Endothelial cell of umbilical vein (primary cell): Measurements from ENCODE around the gene DUOXA1. TPM values are rescaled to one million over a fixed set of nuclear protein-coding genes. Genes with fewer than 3 reads are reported as not detected.

Experiments
- BruUV-seq: library from RNA; stranded (reverse); fragments of 400-500 nt; replicated peaks from 2 replicates; lab custom pipeline; 2021; lab: Mats Ljungman, UMichigan
- CTCF ChIA-PET: fragments of 300-600, 350-600 bp; sonication (Branson Sonifier 250); formaldehyde crosslinking; loops from one replicate; lab custom pipeline; 2021; ENCODE audit warnings: antibody characterized with exemption, inconsistent platforms; lab: Charles Lee
- POLR2A ChIA-PET: fragments of 300-600, 350-600 bp; sonication (Branson Sonifier 250); formaldehyde crosslinking; loops from one replicate; lab custom pipeline; 2021; ENCODE audit warnings: antibody characterized with exemption, inconsistent platforms; lab: Charles Lee
- DNase-seq: peaks from one replicate; pipeline ENCODE4 v3.0.0-alpha.2; 2011; ENCODE audit warnings: low read depth, low spot score
- FAIRE-seq: peaks from 2 replicates; lab custom pipeline; 2011; peaks lifted over from hg19 to GRCh38; lab: Jason Lieb, UNC
- H2AFZ ChIP-seq: 2 replicates; pipeline ENCODE4 v1.6.0; 2012; ENCODE audit warnings: low read depth, low read length, control low read depth, inconsistent platforms
- H3K27ac ChIP-seq: 2 replicates; pipeline ENCODE4 v1.5.1; 2011; ENCODE audit warnings: low read depth, mild to moderate bottlenecking, control low read depth, low read length, moderate library complexity; ENCODE audit not compliant: insufficient read depth
- H3K27me3 ChIP-seq, 2 experiments: 2 replicates each; pipeline versions ENCODE4 v1.6.0 to v1.6.1; 2011; ENCODE audit warnings: low read length in 2 of 2, mixed read lengths in 1 of 2; ENCODE audit not compliant: control insufficient read depth in 2 of 2, insufficient read depth in 2 of 2
- H3K36me3 ChIP-seq, 2 experiments: 2 replicates in 1 of 2; 3 replicates in 1 of 2; pipeline ENCODE4 v1.5.1; 2011; ENCODE audit warnings: low read length in 2 of 2, mild to moderate bottlenecking in 1 of 2, moderate library complexity in 1 of 2; ENCODE audit not compliant: control insufficient read depth in 2 of 2, insufficient read depth in 2 of 2; ENCODE audit errors: extremely low read depth in 1 of 2
- H3K4me1 ChIP-seq: 3 replicates; pipeline ENCODE4 v1.5.1; 2011; ENCODE audit warnings: mild to moderate bottlenecking, low read length; ENCODE audit not compliant: control insufficient read depth, insufficient read depth; ENCODE audit errors: extremely low read depth
- H3K4me2 ChIP-seq: 2 replicates; pipeline ENCODE4 v1.6.1; 2011; ENCODE audit warnings: low read length, control low read depth, mixed read lengths; ENCODE audit not compliant: insufficient read depth
- H3K4me3 ChIP-seq, 3 experiments: fragments of 200-600 bp in 1 of 3; sonication (generic), shearing (Covaris generic) in 1 of 3; replicated peaks in 1 of 3; 2 replicates each; pipeline ENCODE4 v1.5.1; 2011 to 2016; ENCODE audit warnings: control low read depth in 3 of 3, low read length in 3 of 3, mild to moderate bottlenecking in 2 of 3, inconsistent platforms in 1 of 3, low read depth in 1 of 3, moderate library complexity in 1 of 3; ENCODE audit not compliant: insufficient read depth in 1 of 3
- H3K79me2 ChIP-seq: 2 replicates; pipeline ENCODE4 v1.6.0; 2012; ENCODE audit warnings: low read length, inconsistent platforms; ENCODE audit not compliant: control insufficient read depth, insufficient read depth
- H3K9ac ChIP-seq: replicated peaks from 2 replicates; pipeline ENCODE3; 2011; ENCODE audit warnings: low read length, control low read depth; ENCODE audit not compliant: insufficient read depth; ENCODE audit errors: extremely low read depth
- H3K9me1 ChIP-seq: replicated peaks from 3 replicates; pipeline ENCODE4 v1.6.0; 2011; ENCODE audit warnings: mild to moderate bottlenecking, low read length; ENCODE audit not compliant: control insufficient read depth, insufficient read depth; ENCODE audit errors: extremely low read depth
- H3K9me3 ChIP-seq: replicated peaks from 2 replicates; pipeline ENCODE4 v1.5.1; 2012; ENCODE audit warnings: low read length, inconsistent platforms; ENCODE audit not compliant: control insufficient read depth, insufficient read depth
- H4K20me1 ChIP-seq: replicated peaks from 2 replicates; pipeline ENCODE3; 2011; ENCODE audit warnings: mild to moderate bottlenecking, low read length; ENCODE audit not compliant: control insufficient read depth, insufficient read depth; ENCODE audit errors: extremely low read depth
- EZH2 ChIP-seq: IDR thresholded peaks from 2 replicates; pipeline ENCODE4 v1.6.1; 2012; ENCODE audit warnings: borderline replicate concordance, low read depth, mild to moderate bottlenecking, moderate library complexity, low read length, inconsistent platforms; ENCODE audit not compliant: severe bottlenecking
- FOS ChIP-seq: IDR thresholded peaks from 2 replicates; pipeline ENCODE4 v1.6.1; 2011; ENCODE audit warnings: mild to moderate bottlenecking, low read length, moderate library complexity, borderline replicate concordance; ENCODE audit not compliant: insufficient read depth
- GATA2 ChIP-seq: IDR thresholded peaks from 2 replicates; pipeline ENCODE4 v1.7.0; 2011; ENCODE audit warnings: low read depth, mild to moderate bottlenecking, moderate library complexity, mixed read lengths, low read length; ENCODE audit not compliant: insufficient read length, insufficient read depth
- JUN ChIP-seq: IDR thresholded peaks from 2 replicates; pipeline ENCODE4 v1.6.1; 2011; ENCODE audit warnings: borderline replicate concordance, low read depth; ENCODE audit not compliant: insufficient read length, insufficient read depth
- POLR2A ChIP-seq: IDR thresholded peaks from 2 replicates; pipeline ENCODE4 v1.6.1; 2012; ENCODE audit warnings: low read depth, mild to moderate bottlenecking, control low read depth, low read length
- POLR2AphosphoS5 ChIP-seq: IDR thresholded peaks from 2 replicates; pipeline ENCODE4 v1.6.1; 2012; ENCODE audit warnings: low read depth, mild to moderate bottlenecking, control low read depth, low read length, moderate library complexity; ENCODE audit not compliant: insufficient read depth
- dilution Hi-C: fragments of 300-500 bp; cut with MboI; formaldehyde crosslinking; loops from one replicate; pipeline ENCODE4 v1.15.0; 2019; ENCODE audit warnings: low sequenced_read_pairs; ENCODE audit not compliant: extremely low pct_ligation_motif_present
- intact Hi-C: fragments of 100-400 bp; cut with micrococcal nuclease; formaldehyde crosslinking; loops from one replicate; pipeline ENCODE4 v1.10.0; 2022
- polyA plus RNA-seq, 4 experiments: library from polyadenylated mRNA; depleted of rRNA in 3 of 4; stranded (reverse) in 3 of 4; unstranded in 1 of 4; fragments of >200 nt; gene quantifications; 2 replicates each; pipeline versions ENCODE4 v1.2.1 to v1.2.3, GENCODE V29; 2011 to 2012; ENCODE audit warnings: missing spikeins in 1 of 4
- total RNA-seq: library from RNA; stranded (reverse); gene quantifications from 2 replicates; pipeline ENCODE4 v1.2.3, GENCODE V29; 2021
- TF ChIP-seq, protein P1 (sequence below): IDR thresholded peaks from 2 replicates; pipeline ENCODE4 v1.6.1; 2011; ENCODE audit not compliant: insufficient read depth, insufficient read length
- TF ChIP-seq, protein P2 (sequence below), 2 donors: IDR thresholded peaks; 1 replicate in 1 of 2; 2 replicates in 1 of 2; pipeline ENCODE4 v1.5.1; 2011; ENCODE audit warnings: low read length in 2 of 2, mild to moderate bottlenecking in 2 of 2, moderate library complexity in 2 of 2, control low read depth in 1 of 2, inconsistent platforms in 1 of 2, low read depth in 1 of 2; ENCODE audit not compliant: insufficient read depth in 1 of 2; ENCODE audit errors: extremely low read depth in 1 of 2

The DUOXA1 gene
- total and polyA plus RNA-seq, 2 donors (not counting 3 experiments of a cell fraction or from before 2014, with no cell fraction given): 0.07 TPM; not detected in 1

DNA sequence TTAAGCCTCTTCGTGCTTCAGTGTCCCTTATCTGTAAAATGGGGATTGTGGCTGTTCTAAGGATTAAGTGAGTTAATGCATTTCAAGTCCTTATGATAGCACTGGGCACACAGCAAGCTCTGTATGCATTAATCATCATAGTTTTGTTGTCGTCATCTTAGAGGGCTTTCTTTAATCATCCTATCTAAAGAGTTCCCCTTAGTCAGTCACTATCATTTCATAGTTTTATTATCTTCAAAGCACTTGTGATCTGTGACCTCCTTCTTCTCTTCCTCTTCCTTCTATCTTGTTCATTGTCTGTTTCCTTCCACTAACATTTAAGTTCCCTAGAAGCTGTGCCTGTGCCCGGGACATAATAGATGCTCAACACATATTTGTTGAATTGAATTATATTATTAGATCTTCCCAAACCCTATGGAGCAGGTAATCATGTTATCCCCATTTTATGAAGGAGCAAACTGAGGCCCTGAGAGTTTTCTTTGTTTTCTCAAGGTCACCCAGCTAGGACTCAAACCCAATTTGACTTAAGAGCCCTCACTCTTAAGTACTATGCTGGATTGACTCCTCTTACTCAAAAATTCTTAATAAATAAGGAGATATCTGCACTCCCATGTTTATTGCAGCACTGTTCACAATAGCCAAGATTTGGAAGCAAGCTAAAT, 39.8 kb downstream of the DUOXA1 start:
- peaks cover 29 to 37% of the 10 kb centered on the region in 2 experiments for H3K27me3 ChIP-seq
- H3K9me3 ChIP-seq: no peaks in the 10 kb centered on the region
- no peak overlapping the region for H3K4me3 ChIP-seq
- no TSS peak for BruUV-seq
- no peak overlapping the region for H3K4me2 ChIP-seq
- POLR2A ChIA-PET: no interaction called here
- H3K9me1 ChIP-seq: no peaks in the 10 kb centered on the region
- H3K9ac ChIP-seq: no peak overlapping the region
- dilution Hi-C loops: no loop called here
- FAIRE-seq (no peak), DNase-seq (no peak)
- no peak overlapping the region for H2AFZ ChIP-seq
- H3K36me3 ChIP-seq: no peaks in the 10 kb centered on the region
- intact Hi-C loops: no loop called here
- H3K4me1 ChIP-seq: no peaks in the 10 kb centered on the region
- no peaks in the 10 kb centered on the region for H3K79me2 ChIP-seq
- no peak overlapping the region for H3K27ac ChIP-seq
- CTCF ChIA-PET: no interaction called here
- H4K20me1 ChIP-seq: no peaks in the 10 kb centered on the region
- TF ChIP-seq EZH2: no peak
- TF ChIP-seq, protein P1, sequence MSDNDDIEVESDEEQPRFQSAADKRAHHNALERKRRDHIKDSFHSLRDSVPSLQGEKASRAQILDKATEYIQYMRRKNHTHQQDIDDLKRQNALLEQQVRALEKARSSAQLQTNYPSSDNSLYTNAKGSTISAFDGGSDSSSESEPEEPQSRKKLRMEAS: no peak
- TF ChIP-seq POLR2AphosphoS5: no peak
- no peak for TF ChIP-seq GATA2
- TF ChIP-seq, protein P2, sequence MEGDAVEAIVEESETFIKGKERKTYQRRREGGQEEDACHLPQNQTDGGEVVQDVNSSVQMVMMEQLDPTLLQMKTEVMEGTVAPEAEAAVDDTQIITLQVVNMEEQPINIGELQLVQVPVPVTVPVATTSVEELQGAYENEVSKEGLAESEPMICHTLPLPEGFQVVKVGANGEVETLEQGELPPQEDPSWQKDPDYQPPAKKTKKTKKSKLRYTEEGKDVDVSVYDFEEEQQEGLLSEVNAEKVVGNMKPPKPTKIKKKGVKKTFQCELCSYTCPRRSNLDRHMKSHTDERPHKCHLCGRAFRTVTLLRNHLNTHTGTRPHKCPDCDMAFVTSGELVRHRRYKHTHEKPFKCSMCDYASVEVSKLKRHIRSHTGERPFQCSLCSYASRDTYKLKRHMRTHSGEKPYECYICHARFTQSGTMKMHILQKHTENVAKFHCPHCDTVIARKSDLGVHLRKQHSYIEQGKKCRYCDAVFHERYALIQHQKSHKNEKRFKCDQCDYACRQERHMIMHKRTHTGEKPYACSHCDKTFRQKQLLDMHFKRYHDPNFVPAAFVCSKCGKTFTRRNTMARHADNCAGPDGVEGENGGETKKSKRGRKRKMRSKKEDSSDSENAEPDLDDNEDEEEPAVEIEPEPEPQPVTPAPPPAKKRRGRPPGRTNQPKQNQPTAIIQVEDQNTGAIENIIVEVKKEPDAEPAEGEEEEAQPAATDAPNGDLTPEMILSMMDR (IDR thresholded peaks at IDR 0.05; ENCODE audit: extremely low read depth in 1 of 2, insufficient read depth in 1 of 2, low read depth in 1 of 2, low read length in 2 of 2): no peak
- no peak for TF ChIP-seq JUN
- no peak for TF ChIP-seq FOS
- TF ChIP-seq POLR2A: no peak
